IPS DF 6.9 (cell line): Measurements from ENCODE around the gene TRIM77.
"Not testable (repeated sequence)": the region's sequence is repeated elsewhere in the genome, so short reads cannot be mapped to it uniquely, and the experiment has no call there.

Experiments
- DNase-seq: peaks from one replicate; pipeline ENCODE4 v3.0.0-alpha.2; 2013; ENCODE audit warnings: low read depth, low spot score
- H3K27ac ChIP-seq: one replicate; pipeline ENCODE4 v1.5.1; 2013; ENCODE audit warnings: low read length, control low read depth
- H3K27me3 ChIP-seq: 2 replicates; pipeline ENCODE4 v1.6.1; 2013; ENCODE audit warnings: mild to moderate bottlenecking, low read length; ENCODE audit not compliant: control insufficient read depth, insufficient read depth
- H3K36me3 ChIP-seq: 2 replicates; pipeline ENCODE4 v1.6.1; 2013; ENCODE audit warnings: low read length; ENCODE audit not compliant: control insufficient read depth, insufficient read depth
- H3K4me1 ChIP-seq: 2 replicates; pipeline ENCODE4 v1.6.1; 2013; ENCODE audit warnings: low read length; ENCODE audit not compliant: control insufficient read depth, insufficient read depth
- H3K4me3 ChIP-seq: 2 replicates; pipeline ENCODE4 v1.5.1; 2013; ENCODE audit warnings: mild to moderate bottlenecking, low read length
- H3K9me3 ChIP-seq: 2 replicates; pipeline ENCODE4 v1.6.1; 2013; ENCODE audit warnings: low read length, inconsistent platforms; ENCODE audit not compliant: control insufficient read depth, insufficient read depth
- WGBS: extraction: QIAGEN DNeasy Blood & Tissue Kit; methylation state at CpG from one replicate; pipeline ENCODE4 v1.1.7; 2013; ENCODE audit warnings: mixed read lengths, missing lambda C conversion rate; ENCODE audit not compliant: insufficient read length, insufficient coverage; 5-methylcytosine and 5-hydroxymethylcytosine counted together

Gene TRIM77

GRCh38 chr11:89724866-89725498 is 14.9 kb downstream of the TRIM77 start:
- not testable (repeated sequence) for H3K4me1 ChIP-seq, H3K36me3 ChIP-seq, DNase-seq, H3K9me3 ChIP-seq, H3K27ac ChIP-seq, H3K4me3 ChIP-seq, H3K27me3 ChIP-seq
- no CpG with 5 or more reads among the region's 2 CpGs for WGBS

- H3K4me3 ChIP-seq, H3K27ac ChIP-seq, DNase-seq, H3K36me3 ChIP-seq, H3K4me1 ChIP-seq, H3K9me3 ChIP-seq, H3K27me3 ChIP-seq: not testable (repeated sequence)
- WGBS = no CpG with 5 or more reads among the region's 23 CpGs
These were observed 20.1 kb downstream of the TRIM77 start for GRCh38 chr11:89730215-89730614.

- no peaks in the 10 kb centered on the region for H3K36me3 ChIP-seq
- no peaks in the 10 kb centered on the region for H3K9me3 ChIP-seq
- no peak overlapping the region for H3K27ac ChIP-seq
- DNase-seq = no peak
- no peaks in the 10 kb centered on the region for H3K4me1 ChIP-seq
- no CpG with 5 or more reads among the region's 1 CpG for WGBS
- no peaks in the 10 kb centered on the region for H3K27me3 ChIP-seq
- no peak overlapping the region for H3K4me3 ChIP-seq
These were observed 26.5 kb downstream of the TRIM77 start for GRCh38 chr11:89736566-89736965.

- Histone ChIP-seq H3K36me3 (no peaks in the 10 kb centered on the region), H3K4me3 (no peak overlapping the region), H3K9me3 (no peaks in the 10 kb centered on the region), H3K27me3 (no peaks in the 10 kb centered on the region), H3K27ac (no peak overlapping the region), H3K4me1 (no peaks in the 10 kb centered on the region)
- no peak for DNase-seq
- WGBS = no CpG with 5 or more reads among the region's 3 CpGs
These were observed 27.0 kb downstream of the TRIM77 start for GRCh38 chr11:89737116-89737515.

GRCh38 chr11:89741406-89741805 is 31.3 kb downstream of the TRIM77 start:
- WGBS = no CpG with 5 or more reads among the region's 7 CpGs
- H3K27me3 ChIP-seq, H3K4me3 ChIP-seq, DNase-seq, H3K36me3 ChIP-seq, H3K27ac ChIP-seq, H3K4me1 ChIP-seq, H3K9me3 ChIP-seq: not testable (repeated sequence)

- H3K4me3 ChIP-seq, H3K27me3 ChIP-seq, DNase-seq, H3K9me3 ChIP-seq, H3K4me1 ChIP-seq, H3K27ac ChIP-seq, H3K36me3 ChIP-seq: not testable (repeated sequence)
- WGBS = no CpG with 5 or more reads among the region's 28 CpGs
These were observed 34.1 kb downstream of the TRIM77 start for GRCh38 chr11:89744158-89744557.

- not testable (repeated sequence) for H3K4me1 ChIP-seq, DNase-seq, H3K9me3 ChIP-seq, H3K4me3 ChIP-seq, H3K36me3 ChIP-seq, H3K27ac ChIP-seq, H3K27me3 ChIP-seq
These were observed 40.7 kb downstream of the TRIM77 start for GRCh38 chr11:89750822-89751221.
